Right lobe of liver (tissue), 6 donors: ENCODE data around the gene MDN1. TPM values are rescaled to one million over a fixed set of nuclear protein-coding genes. Genes with fewer than 3 reads are reported as not detected.

Source experiments
- ATAC-seq, 4 donors: fragments of 200-7000 bp; cut with Tn5 transposase; one replicate each; pipeline ENCODE4 v1.9.1; 2020; ENCODE audit warnings: mild to moderate bottlenecking in 4 of 4, moderate library complexity in 4 of 4
- DNase-seq, 3 donors: peaks; one replicate each; pipeline ENCODE4 v3.0.0-alpha.2; 2020
- H3K27ac ChIP-seq, 3 donors: fragments of 200-600 bp; one replicate each; pipeline ENCODE4 v1.8.0; 2022
- H3K27me3 ChIP-seq, 2 donors: fragments of 200-600 bp; one replicate each; pipeline ENCODE4 v1.8.0; 2022
- H3K36me3 ChIP-seq, 4 donors: fragments of 200-600 bp; sonication (generic) in 1 of 4; one replicate each; pipeline versions ENCODE4 v1.5.1 to v1.8.0; 2017 to 2022; ENCODE audit warnings: control low read depth in 1 of 4
- H3K4me1 ChIP-seq, 4 donors: fragments of 200-600 bp; sonication (generic) in 1 of 4; one replicate each; pipeline versions ENCODE4 v1.5.1 to v1.8.0; 2017 to 2022; ENCODE audit warnings: control low read depth in 1 of 4
- H3K4me3 ChIP-seq, 3 donors: fragments of 200-600 bp; one replicate each; pipeline ENCODE4 v1.8.0; 2022
- H3K9me3 ChIP-seq, 4 donors: fragments of 200-600 bp; sonication (generic) in 1 of 4; one replicate each; pipeline versions ENCODE4 v1.5.1 to v1.8.0; 2017 to 2022; ENCODE audit warnings: control low read depth in 1 of 4
- CTCF ChIP-seq, 4 donors: fragments of 200-600 bp in 3 of 4; fragments of 450-650 bp in 1 of 4; IDR thresholded peaks; one replicate each; pipeline versions ENCODE4 v1.5.1 to v1.8.0; 2016 to 2022; ENCODE audit warnings: antibody characterized with exemption in 4 of 4, mild to moderate bottlenecking in 2 of 4
- POLR2A ChIP-seq: fragments of 450-650 bp; IDR thresholded peaks from one replicate; pipeline ENCODE4 v1.6.1; 2017; ENCODE audit warnings: antibody characterized with exemption, mild to moderate bottlenecking
- WGBS: methylation state at CpG from one replicate; pipeline ENCODE4 v1.1.6; 2018; ENCODE audit warnings: low coverage, low lambda C conversion rate; ENCODE audit not compliant: insufficient coverage; ENCODE audit errors: missing lambda C conversion rate; 5-methylcytosine and 5-hydroxymethylcytosine counted together
- intact Hi-C, 2 donors: fragments of 100-400 bp; cut with DNase I; formaldehyde crosslinking; loops; one replicate each; pipeline versions ENCODE4 v1.11.2 to v1.14.1; 2022
- total RNA-seq, 6 experiments: library from RNA; depleted of rRNA in 2 of 6; stranded (reverse); fragments of >200 nt in 2 of 6; fragmentation: NEBNext Ultra II Directional in 3 of 6; extraction: Animal tissue kit (Norgen Biotek cat#: 25700) in 3 of 6; gene quantifications; one replicate each; pipeline versions ENCODE4 v1.1.0 to v1.2.4, GENCODE V29; 2016 to 2023
- donor health status: DM: no; HTN: yes; CAD: no.
- donor health status: DM: no; HTN: no; CAD: no.
- donor health status: DM: no; HTN: no; CAD: no.
- donor health status: DM: no; HTN: yes; CAD: no.
- donor health status: DM: no; HTN: yes; CAD: no.

MDN1 gene
- total RNA-seq, 6 experiments from 2014 or later, result 13.8 to 49.6 (median 25.5) TPM

- no peaks in the 10 kb centered on the region for H3K27me3 ChIP-seq
- no peak overlapping the region for H3K4me3 ChIP-seq
- no peak for ATAC-seq
- no peak for TF ChIP-seq POLR2A
- 69% methylated on average over 6 of the region's 6 CpGs for WGBS
- peaks cover 0 to 3% (median 0%) of the 10 kb centered on the region in 4 donors for H3K4me1 ChIP-seq
- intact Hi-C loops, result no loop called here
- no peaks in the 10 kb centered on the region for H3K9me3 ChIP-seq
- H3K27ac ChIP-seq, result no peak overlapping the region
- no peak for DNase-seq
- peaks cover 0 to 20% (median 9%) of the 10 kb centered on the region in 4 donors for H3K36me3 ChIP-seq
Measured at GRCh38 chr6:89794324-89794723, 25.3 kb downstream of the MDN1 start.

- ATAC-seq (peak in 1 of 4 donors; percentile 20), DNase-seq (no peak)
- no peak for TF ChIP-seq CTCF (IDR thresholded peaks at IDR 0.05)
- TF ChIP-seq POLR2A, result no peak
- no peaks in the 10 kb centered on the region for H3K9me3 ChIP-seq
- no peak overlapping the region for H3K4me3 ChIP-seq
- WGBS, result 89% methylated on average over 1 of the region's 3 CpGs
- no peak overlapping the region for H3K27ac ChIP-seq
- peaks cover 0 to 3% (median 0%) of the 10 kb centered on the region in 4 donors for H3K4me1 ChIP-seq
- no peaks in the 10 kb centered on the region for H3K27me3 ChIP-seq
- peaks cover 0 to 23% (median 6%) of the 10 kb centered on the region in 4 donors for H3K36me3 ChIP-seq
- intact Hi-C loops, result no loop called here
Measured at GRCh38 chr6:89793586-89793985, 26.0 kb downstream of the MDN1 start.

GRCh38 chr6:89792881-89793280 lies 26.7 kb downstream of the MDN1 start:
- TF ChIP-seq POLR2A (no peak), CTCF (IDR thresholded peaks at IDR 0.05) (peak; percentile 62 to 70 (median 68))
- peak; percentile 97 to 99 (median 98) for ATAC-seq
- Histone ChIP-seq H3K4me3 (no peak overlapping the region), H3K9me3 (no peaks in the 10 kb centered on the region), H3K4me1 (peaks cover 0 to 6% (median 0%) of the 10 kb centered on the region in 4 donors), H3K27me3 (no peaks in the 10 kb centered on the region), H3K36me3 (peaks cover 0 to 23% (median 6%) of the 10 kb centered on the region in 4 donors), H3K27ac (no peak overlapping the region)
- intact Hi-C loops, result no loop called here
- 34% methylated on average over 2 of the region's 2 CpGs for WGBS
- DNase-seq, result peak in 1 of 3 donors; percentile 54

GRCh38 chr6:89790403-89790802 lies 29.2 kb downstream of the MDN1 start:
- Histone ChIP-seq H3K36me3 (peaks cover 0 to 23% (median 6%) of the 10 kb centered on the region in 4 donors), H3K27ac (no peak overlapping the region), H3K27me3 (no peaks in the 10 kb centered on the region), H3K4me3 (no peak overlapping the region), H3K9me3 (no peaks in the 10 kb centered on the region), H3K4me1 (peaks cover 0 to 23% (median 3%) of the 10 kb centered on the region in 4 donors)
- 90% methylated on average over 2 of the region's 2 CpGs for WGBS
- no peak for DNase-seq
- no peak for TF ChIP-seq CTCF (IDR thresholded peaks at IDR 0.05)
- TF ChIP-seq POLR2A, result no peak
- intact Hi-C loops, result no loop called here
- no peak for ATAC-seq

- 100% methylated on average over 1 of the region's 1 CpG for WGBS
- H3K36me3 ChIP-seq, result peaks cover 0 to 23% (median 6%) of the 10 kb centered on the region in 4 donors
- ATAC-seq, result no peak
- H3K9me3 ChIP-seq, result no peaks in the 10 kb centered on the region
- H3K4me3 ChIP-seq, result no peak overlapping the region
- intact Hi-C loops, result no loop called here
- no peak for DNase-seq
- TF ChIP-seq POLR2A (no peak), CTCF (IDR thresholded peaks at IDR 0.05) (no peak)
- no peak overlapping the region for H3K27ac ChIP-seq
- no peaks in the 10 kb centered on the region for H3K27me3 ChIP-seq
- H3K4me1 ChIP-seq, result peaks cover 0 to 27% (median 4%) of the 10 kb centered on the region in 4 donors
Measured at GRCh38 chr6:89789980-89790379, 29.6 kb downstream of the MDN1 start.
